Esophagus squamous epithelium (tissue), 5 donors: ENCODE data around the gene ZFP36L1. TPM values are rescaled to one million over a fixed set of nuclear protein-coding genes. Genes with fewer than 3 reads are reported as not detected.

Experiments used
- DNase-seq: peaks from one replicate; lab custom pipeline; 2025; lab: John Stamatoyannopoulos, UW
- H3K27ac ChIP-seq, 4 donors: fragments of 200-600 bp; sonication (generic); one replicate each; pipeline ENCODE4 v1.5.1; 2016 to 2019; ENCODE audit warnings: mild to moderate bottlenecking in 1 of 4
- H3K27me3 ChIP-seq, 4 donors: fragments of 200-600 bp; sonication (generic); 1 replicate in 3 of 4; 2 replicates in 1 of 4; pipeline versions ENCODE4 v1.5.1 to v1.6.0; 2017 to 2021; ENCODE audit warnings: antibody characterized with exemption in 1 of 4
- H3K36me3 ChIP-seq, 3 donors: fragments of 200-600 bp; sonication (generic); one replicate each; pipeline ENCODE4 v1.5.1; 2016 to 2019
- H3K4me1 ChIP-seq, 3 donors: fragments of 200-600 bp; sonication (generic); one replicate each; pipeline ENCODE4 v1.5.1; 2017 to 2019
- H3K4me3 ChIP-seq, 4 donors: fragments of 200-600 bp; sonication (generic); 1 replicate in 3 of 4; 2 replicates in 1 of 4; pipeline ENCODE4 v1.5.1; 2016 to 2019; ENCODE audit warnings: mild to moderate bottlenecking in 2 of 4, moderate library complexity in 1 of 4
- H3K9me3 ChIP-seq, 3 donors: fragments of 200-600 bp; sonication (generic); one replicate each; pipeline ENCODE4 v1.5.1; 2016 to 2019
- CTCF ChIP-seq, 6 experiments: fragments of 450-650 bp in 4 of 6; fragments of 200-600 bp in 2 of 6; sonication (generic) in 2 of 6; IDR thresholded peaks; one replicate each; pipeline ENCODE4 v1.5.1; 2016 to 2019; ENCODE audit warnings: antibody characterized with exemption in 6 of 6, mild to moderate bottlenecking in 4 of 6, moderate library complexity in 4 of 6
- POLR2A ChIP-seq, 4 donors: fragments of 450-650 bp; IDR thresholded peaks; one replicate each; pipeline ENCODE4 v1.6.1; 2017; ENCODE audit warnings: antibody characterized with exemption in 4 of 4, mild to moderate bottlenecking in 4 of 4, moderate library complexity in 3 of 4
- WGBS, 2 donors: methylation state at CpG; one replicate each; pipeline ENCODE4 v1.1.5; 2018; 5-methylcytosine and 5-hydroxymethylcytosine counted together
- intact Hi-C: fragments of 100-400 bp; cut with DNase I; formaldehyde crosslinking; loops from one replicate; pipeline ENCODE4 v1.15.0; 2022
- total RNA-seq, 4 donors: library from RNA; depleted of rRNA; stranded (reverse); fragments of >200 nt; gene quantifications; one replicate each; pipeline ENCODE4 v1.1.0, GENCODE V29; 2016
- donor health status: DM: yes; HTN: yes; CAD: no.

The ZFP36L1 gene
- total RNA-seq, 4 donors from 2014 or later, result 75.4 to 364 (median 152) TPM

GRCh38 chr14:68814539-68815297 is 21.9 kb upstream of the ZFP36L1 start:
- H3K4me3 ChIP-seq, result peak overlapping the region in 3 of 4 donors; percentile 10 to 77 (median 23)
- peak overlapping the region; percentile 93 to 99 (median 97) for H3K27ac ChIP-seq
- H3K4me1 ChIP-seq, result peaks cover 46 to 93% (median 51%) of the 10 kb centered on the region in 3 donors
- no peaks in the 10 kb centered on the region for H3K9me3 ChIP-seq
- no peak for DNase-seq
- no peaks in the 10 kb centered on the region for H3K27me3 ChIP-seq
- TF ChIP-seq POLR2A (IDR thresholded peaks at IDR 0.05) (no peak), CTCF (IDR thresholded peaks at IDR 0.05) (peak in 1 of 6 experiments; percentile 9)
- H3K36me3 ChIP-seq, result no peaks in the 10 kb centered on the region
- intact Hi-C loops, result loop anchor here (10.0 kb wide), 1 partner anchor 560 kb away; no protein-coding TSS in a partner anchor
- WGBS, 2 donors, result 3 to 13% methylated on average over 10 of the region's 12 CpGs

- no peaks in the 10 kb centered on the region for H3K36me3 ChIP-seq
- TF ChIP-seq POLR2A (IDR thresholded peaks at IDR 0.05) (no peak), CTCF (IDR thresholded peaks at IDR 0.05) (no peak)
- intact Hi-C loops, result loop anchor here (10.0 kb wide), 1 partner anchor 559 kb away; no protein-coding TSS in a partner anchor
- no peaks in the 10 kb centered on the region for H3K9me3 ChIP-seq
- no peaks in the 10 kb centered on the region for H3K27me3 ChIP-seq
- peak overlapping the region in 3 of 4 donors; percentile 10 to 77 (median 23) for H3K4me3 ChIP-seq
- WGBS, 2 donors, result 51 to 62% methylated on average over 2 of the region's 2 CpGs
- no peak for DNase-seq
- peak overlapping the region; percentile 93 to 99 (median 97) for H3K27ac ChIP-seq
- peaks cover 41 to 93% (median 47%) of the 10 kb centered on the region in 3 donors for H3K4me1 ChIP-seq
These were observed 21.3 kb upstream of the ZFP36L1 start for GRCh38 chr14:68814238-68814538.

GRCh38 chr14:68813318-68813838 is 20.5 kb upstream of the ZFP36L1 start:
- WGBS, 2 donors, result 65 to 95% methylated on average over 4 to 5 of the region's 5 CpGs
- Histone ChIP-seq H3K9me3 (no peaks in the 10 kb centered on the region), H3K36me3 (no peaks in the 10 kb centered on the region), H3K4me1 (peaks cover 38 to 93% (median 47%) of the 10 kb centered on the region in 3 donors), H3K4me3 (no peak overlapping the region), H3K27ac (peak overlapping the region; percentile 93 to 99 (median 97)), H3K27me3 (no peaks in the 10 kb centered on the region)
- intact Hi-C loops, result loop anchor here (10.0 kb wide), 1 partner anchor 559 kb away; no protein-coding TSS in a partner anchor
- no peak for TF ChIP-seq CTCF (IDR thresholded peaks at IDR 0.05)
- TF ChIP-seq POLR2A (IDR thresholded peaks at IDR 0.05), result no peak
- no peak for DNase-seq

GRCh38 chr14:68811171-68811570 is 18.3 kb upstream of the ZFP36L1 start:
- 83 to 94% methylated on average over 7 to 10 of the region's 10 CpGs for WGBS, 2 donors
- Histone ChIP-seq H3K4me1 (peaks cover 45 to 93% (median 49%) of the 10 kb centered on the region in 3 donors), H3K27me3 (no peaks in the 10 kb centered on the region), H3K9me3 (no peaks in the 10 kb centered on the region), H3K27ac (peak overlapping the region in 2 of 4 donors; percentile 84), H3K36me3 (no peaks in the 10 kb centered on the region), H3K4me3 (no peak overlapping the region)
- DNase-seq, result no peak
- no peak for TF ChIP-seq CTCF (IDR thresholded peaks at IDR 0.05)
- no peak for TF ChIP-seq POLR2A (IDR thresholded peaks at IDR 0.05)
- intact Hi-C loops, result loop anchor here (10.0 kb wide), 1 partner anchor 556 kb away; no protein-coding TSS in a partner anchor
